Fibroblast of villous mesenchyme (primary cell): Measurements from ENCODE around the gene ABHD6. TPM values are rescaled to one million over a fixed set of nuclear protein-coding genes. Genes with fewer than 3 reads are reported as not detected.
A peak's percentile ranks its signal among the peaks of the same experiment; 100 is the strongest.
"Not testable (repeated sequence)": the region's sequence is repeated elsewhere in the genome, so short reads cannot be mapped to it uniquely, and the experiment has no call there.

Experiments used
- DNase-seq: peaks from one replicate; pipeline ENCODE4 v3.0.0-alpha.2; 2010; ENCODE audit warnings: low read depth
- H3K4me3 ChIP-seq: 2 replicates; pipeline ENCODE4 v1.5.1; 2011; ENCODE audit warnings: low read depth, mild to moderate bottlenecking, low read length
- CTCF ChIP-seq: IDR thresholded peaks from 2 replicates; pipeline ENCODE4 v1.5.1; 2012; ENCODE audit warnings: low read depth, mild to moderate bottlenecking, low read length; ENCODE audit not compliant: insufficient read depth
- total RNA-seq: library from RNA; depleted of rRNA; stranded (reverse); fragments of >200 nt; gene quantifications from 2 replicates; pipeline ENCODE4 v1.2.3, GENCODE V29; 2012

ABHD6 gene
- total RNA-seq, 1 donor = 9.9 TPM

GRCh38 chr3:58256511-58256910, 18.9 kb downstream of the ABHD6 start:
- no peak for DNase-seq
- TF ChIP-seq CTCF = no peak
- no peak overlapping the region for H3K4me3 ChIP-seq

GRCh38 chr3:58258392-58259055, 20.9 kb downstream of the ABHD6 start:
- TF ChIP-seq CTCF = no peak
- DNase-seq = no peak
- H3K4me3 ChIP-seq = no peak overlapping the region

- TF ChIP-seq CTCF = no peak
- no peak overlapping the region for H3K4me3 ChIP-seq
- peak; percentile 55 for DNase-seq
Observed at GRCh38 chr3:58260261-58260731, 22.7 kb downstream of the ABHD6 start.

- no peak for DNase-seq
- no peak for TF ChIP-seq CTCF
- no peak overlapping the region for H3K4me3 ChIP-seq
Observed at GRCh38 chr3:58260733-58261132, 23.1 kb downstream of the ABHD6 start.

- no peak for DNase-seq
- TF ChIP-seq CTCF = no peak
- H3K4me3 ChIP-seq = no peak overlapping the region
Observed at GRCh38 chr3:58261954-58262666, 24.5 kb downstream of the ABHD6 start.

- no peak for DNase-seq
- TF ChIP-seq CTCF = no peak
- no peak overlapping the region for H3K4me3 ChIP-seq
Observed at GRCh38 chr3:58266577-58266976, 29.0 kb downstream of the ABHD6 start.

- H3K4me3 ChIP-seq, DNase-seq: not testable (repeated sequence)
Observed at GRCh38 chr3:58267543-58267942, 30.0 kb downstream of the ABHD6 start.
